T47D (cell line): ENCODE data around the gene SHISA8.
A peak's percentile ranks its signal among the peaks of the same experiment; 100 is the strongest.

ENCODE experiments used
- DNase-seq, 2 experiments: peaks; one replicate each; pipeline versions ENCODE4 v3.0.0 to v3.0.0-alpha.2; 2011 to 2012; ENCODE audit warnings: low read depth in 1 of 2, low spot score in 1 of 2
- JUND ChIP-seq: IDR thresholded peaks from 2 replicates; pipeline ENCODE4 v1.6.1; 2012; ENCODE audit warnings: low read depth
- in situ Hi-C: cut with HindIII; loops from 2 replicates; pipeline ENCODE4 v1.10.0; 2016; ENCODE audit warnings: low sequenced_read_pairs, low pct_unique_long_range_greater_than_20kb

The SHISA8 gene

DNA sequence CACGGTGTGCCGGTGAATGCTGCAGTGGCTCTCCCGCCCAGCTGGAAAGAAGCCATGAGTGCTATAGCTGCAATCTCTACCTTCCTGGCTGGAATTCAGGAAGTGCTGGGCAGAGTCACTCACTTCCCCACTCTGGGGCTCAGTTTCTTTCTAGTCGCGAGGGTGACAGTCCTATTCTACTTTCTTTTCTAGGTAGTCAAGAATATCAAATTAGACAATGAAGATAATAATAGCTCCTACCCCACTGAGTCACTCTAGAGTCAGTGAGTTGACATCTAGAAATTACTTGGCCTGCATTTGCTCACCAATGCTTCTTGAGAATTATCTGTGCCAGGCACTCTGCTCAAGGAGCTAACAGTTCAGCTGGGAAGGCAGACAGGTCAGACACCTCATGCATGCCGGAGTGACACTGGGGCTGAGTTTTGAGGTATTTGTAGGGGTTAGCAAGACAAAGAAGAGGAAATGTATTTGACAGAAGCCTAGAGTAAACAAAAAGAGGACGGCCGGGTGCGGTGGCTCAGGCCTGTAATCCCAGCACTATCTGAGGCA is 28.9 kb upstream of the SHISA8 start:
- no peak for TF ChIP-seq JUND
- in situ Hi-C loops, result no loop called here
- no peak for DNase-seq

DNA sequence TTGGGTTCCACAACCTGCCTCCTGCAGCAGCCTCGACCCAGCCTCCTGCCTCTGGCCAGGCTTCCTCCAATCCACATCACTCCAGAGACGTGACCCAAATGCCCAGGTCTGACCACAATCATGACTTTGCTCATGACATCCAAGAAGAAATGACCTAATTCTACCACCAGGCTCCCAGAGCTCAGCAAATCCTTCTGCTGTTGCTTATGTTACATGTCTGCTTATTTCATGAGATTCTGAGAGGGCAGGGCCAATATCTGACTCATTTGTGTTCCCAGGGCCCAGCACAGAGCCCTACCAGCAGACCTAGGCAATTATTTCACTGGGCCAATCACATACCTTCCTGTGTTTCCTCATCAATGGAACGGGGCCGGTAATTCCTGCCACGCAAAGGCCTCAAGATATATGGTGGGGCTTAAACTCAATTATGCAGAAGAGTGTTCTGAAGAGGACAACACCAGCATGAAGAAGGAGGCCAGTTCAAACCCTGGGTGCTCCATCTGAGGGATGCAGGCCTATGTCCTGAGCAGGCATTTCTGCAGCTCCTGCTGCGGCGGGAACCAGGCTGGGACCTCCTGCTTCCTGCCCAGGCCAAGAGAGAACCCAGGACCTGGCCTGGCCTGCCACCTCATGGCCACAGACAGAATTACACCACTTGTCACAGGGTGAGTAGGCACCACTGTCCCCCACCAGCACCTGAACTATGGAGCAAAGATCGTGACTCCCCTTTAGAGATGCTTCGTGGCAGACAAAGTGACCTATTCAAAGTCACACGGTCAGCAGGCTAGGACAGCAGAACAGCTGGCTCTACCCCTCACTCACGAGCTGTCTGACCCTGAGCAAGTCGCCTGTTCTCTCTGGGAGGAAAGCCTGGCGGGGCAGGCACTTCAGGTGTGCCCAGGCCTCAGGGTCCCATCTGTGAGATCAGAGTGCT is 26.2 kb upstream of the SHISA8 start:
- peak in 1 of 2 experiments; percentile 78 for DNase-seq
- in situ Hi-C loops, result no loop called here
- no peak for TF ChIP-seq JUND

DNA sequence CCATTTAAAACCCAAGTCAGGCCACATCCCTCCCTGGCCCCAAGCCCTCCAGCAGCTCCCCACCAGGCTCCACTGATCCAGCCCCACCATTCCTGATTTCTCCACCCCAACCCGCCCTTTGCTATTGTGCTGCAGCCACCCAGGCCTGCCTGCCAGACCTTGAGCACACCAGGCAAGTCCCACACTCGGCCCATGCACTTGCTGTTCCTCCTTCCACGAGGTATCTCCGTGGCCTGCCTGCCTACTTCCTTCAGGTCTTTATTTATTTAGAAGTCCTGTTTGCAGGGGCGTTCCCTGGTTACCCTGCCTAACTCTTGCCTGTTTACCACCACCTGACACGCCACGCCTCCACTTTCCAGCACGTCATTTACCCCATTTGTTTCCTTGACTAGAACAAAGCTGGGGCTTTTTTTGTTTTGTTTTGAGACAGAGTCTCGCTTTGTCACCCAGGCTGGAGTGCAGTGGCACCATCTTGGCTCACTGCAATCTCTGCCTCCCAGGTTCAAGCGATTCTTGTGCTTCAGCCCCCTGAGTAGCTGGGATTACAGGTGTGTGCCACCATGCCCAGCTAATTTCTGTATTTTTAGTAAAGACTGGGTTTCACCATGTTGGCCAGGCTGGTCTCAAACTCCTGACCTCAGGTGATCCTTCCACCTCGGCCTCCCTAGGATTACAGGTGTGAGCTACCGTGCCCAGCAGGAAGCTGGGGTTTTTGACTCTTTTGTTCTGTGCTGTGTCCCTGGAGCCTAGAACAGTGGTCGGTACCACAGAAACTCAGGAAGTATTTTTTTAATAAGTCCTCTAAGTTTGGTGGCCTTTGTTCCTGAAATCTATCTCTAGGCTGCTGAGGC is 25.3 kb upstream of the SHISA8 start:
- no peak for TF ChIP-seq JUND
- in situ Hi-C loops, result no loop called here
- peak in 1 of 2 experiments; percentile 78 for DNase-seq

DNA sequence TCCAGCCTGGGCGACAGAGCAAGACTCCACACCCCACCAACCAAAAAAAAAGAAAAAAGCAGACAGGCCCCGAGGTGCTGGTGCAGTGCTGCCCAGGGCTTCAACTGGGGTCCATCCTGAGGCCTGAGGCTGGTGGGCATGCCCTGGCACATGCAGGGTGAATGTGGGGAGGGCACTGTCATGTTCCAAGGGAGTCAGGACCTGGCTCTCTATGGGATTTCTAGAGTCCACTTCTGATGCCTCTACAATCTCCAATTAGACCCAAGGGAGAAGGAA is 22.0 kb upstream of the SHISA8 start:
- no peak for DNase-seq
- in situ Hi-C loops, result no loop called here
- no peak for TF ChIP-seq JUND

DNA sequence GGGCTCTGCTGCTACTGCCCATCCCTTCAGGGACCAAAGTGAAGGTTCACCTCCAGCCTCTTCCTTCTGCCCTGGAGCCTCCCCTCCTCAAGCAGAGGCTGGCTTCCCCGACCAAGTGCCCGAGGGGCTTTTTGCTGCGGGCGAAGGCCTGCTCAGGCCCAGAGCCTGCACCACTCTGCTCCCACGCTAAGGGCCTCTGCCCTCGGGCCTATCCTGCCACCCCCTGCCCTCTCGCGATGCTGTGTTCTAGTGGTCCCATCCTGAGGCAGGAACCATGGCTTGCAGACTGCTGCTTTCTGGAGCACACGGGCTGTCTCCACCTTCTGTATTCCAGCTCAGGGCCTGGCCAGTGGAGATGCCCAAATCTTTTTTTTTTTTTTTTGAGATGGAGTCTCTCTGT is 20.6 kb upstream of the SHISA8 start:
- TF ChIP-seq JUND, result no peak
- in situ Hi-C loops, result no loop called here
- DNase-seq, result no peak

DNA sequence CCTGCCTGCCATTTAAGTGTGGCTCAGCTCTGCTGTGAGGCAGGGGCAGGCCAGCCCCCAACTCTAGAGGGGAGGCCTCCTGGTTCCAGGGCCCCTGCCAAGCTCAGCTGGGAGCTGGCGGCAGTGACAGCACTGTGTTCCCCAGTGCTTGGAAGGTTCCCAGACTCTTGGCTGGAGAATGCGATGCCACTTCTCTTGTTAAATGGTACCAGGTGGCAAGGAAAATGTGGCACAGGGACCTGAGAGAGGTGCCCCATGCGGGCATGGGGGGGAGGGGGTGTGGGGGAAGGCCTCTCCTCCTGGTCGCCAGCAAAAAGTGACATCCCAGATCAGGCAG is 20.1 kb upstream of the SHISA8 start:
- in situ Hi-C loops, result no loop called here
- TF ChIP-seq JUND, result no peak
- no peak for DNase-seq

DNA sequence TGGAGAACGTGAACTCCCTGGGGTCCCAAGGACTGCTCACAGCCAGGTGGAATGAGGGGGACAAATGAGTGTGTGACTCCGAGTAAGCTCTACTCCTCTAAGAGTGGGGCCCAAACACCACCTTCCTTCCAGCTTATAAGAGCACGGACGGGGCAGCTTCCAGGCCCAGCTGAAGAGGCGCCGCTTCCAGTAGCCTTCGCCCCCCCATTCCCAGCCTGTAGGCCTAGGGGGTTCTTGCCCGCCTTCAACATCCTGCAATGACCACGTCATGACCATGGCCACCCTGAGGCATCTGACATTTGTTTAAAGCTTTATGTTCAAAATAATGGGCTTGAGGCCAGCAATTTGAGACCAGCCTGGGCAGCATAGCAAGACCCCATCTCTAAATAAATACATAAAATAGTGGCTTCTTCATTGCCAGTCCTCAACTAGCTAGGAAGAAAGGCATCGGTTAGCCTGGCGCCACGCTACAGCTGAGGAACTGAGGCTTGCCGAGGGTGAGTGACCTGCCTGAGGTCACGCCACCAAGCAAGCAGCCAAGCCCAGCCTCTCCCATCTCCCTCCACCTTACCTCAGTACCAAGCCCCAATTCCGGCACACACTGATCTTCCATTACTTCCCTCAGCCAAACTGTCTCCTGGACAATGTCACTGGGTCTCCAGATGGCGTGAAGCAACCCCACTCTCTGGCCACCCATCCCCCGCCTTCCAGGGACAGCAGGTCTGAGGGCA is 19.6 kb upstream of the SHISA8 start:
- no peak for DNase-seq
- in situ Hi-C loops, result no loop called here
- TF ChIP-seq JUND, result no peak

DNA sequence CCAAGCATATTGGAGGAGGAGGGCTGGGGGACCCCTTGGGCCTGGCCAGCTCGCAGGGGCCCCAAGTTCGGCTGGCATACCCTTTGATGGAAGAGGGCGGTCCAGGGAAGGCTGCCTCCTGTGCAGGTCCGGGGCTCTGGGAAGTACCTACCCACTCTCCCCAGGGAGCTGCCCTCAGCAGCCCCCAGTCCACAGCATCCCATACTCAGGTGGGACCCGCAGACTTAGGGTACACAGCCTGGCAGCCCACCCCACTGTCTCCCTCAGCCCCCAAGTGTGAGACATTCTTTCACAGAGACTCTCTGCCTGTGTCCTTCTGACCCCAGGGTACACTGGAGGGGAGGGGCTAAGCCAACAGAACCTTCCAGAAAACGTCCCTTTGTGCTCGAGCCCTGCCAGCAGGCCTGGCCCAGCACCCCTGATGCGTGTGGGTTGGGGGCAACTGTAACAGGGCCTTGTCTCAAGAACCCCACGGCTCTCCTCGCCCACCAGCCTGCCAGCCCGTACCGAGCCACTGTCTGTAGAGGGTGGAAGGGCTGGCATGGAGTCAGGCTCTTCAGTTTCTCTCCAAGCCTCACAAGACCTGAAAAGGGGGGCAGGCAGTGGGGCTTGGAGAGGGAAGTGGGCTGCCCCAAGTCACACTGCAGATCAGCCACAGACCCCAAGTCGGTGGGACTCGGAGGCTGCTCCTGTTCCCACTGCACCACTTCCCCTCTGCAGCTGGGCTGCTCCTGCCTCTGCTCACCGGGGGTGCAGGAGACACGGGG is 18.7 kb upstream of the SHISA8 start:
- in situ Hi-C loops, result no loop called here
- DNase-seq, result no peak
- TF ChIP-seq JUND, result no peak

DNA sequence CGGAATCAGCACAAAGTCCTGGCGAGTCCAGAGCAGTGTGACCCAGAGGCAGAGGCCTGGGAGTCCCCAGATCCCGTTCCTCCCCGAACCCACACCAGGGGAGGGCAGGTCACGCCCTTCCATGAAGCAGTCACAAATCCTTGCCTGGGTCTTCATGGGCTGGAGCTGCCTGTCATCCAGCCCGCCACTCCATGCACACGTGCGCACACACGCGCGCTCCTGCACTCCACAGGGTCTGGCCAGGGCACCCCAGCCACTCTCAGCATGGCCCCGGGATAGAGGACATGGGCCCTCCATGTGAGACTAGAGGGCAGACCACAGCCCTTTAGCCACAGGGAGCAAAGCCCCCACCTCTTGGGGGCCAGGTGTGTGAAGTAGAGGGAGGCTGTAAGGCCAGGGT is 17.5 kb upstream of the SHISA8 start:
- DNase-seq, result no peak
- no peak for TF ChIP-seq JUND

DNA sequence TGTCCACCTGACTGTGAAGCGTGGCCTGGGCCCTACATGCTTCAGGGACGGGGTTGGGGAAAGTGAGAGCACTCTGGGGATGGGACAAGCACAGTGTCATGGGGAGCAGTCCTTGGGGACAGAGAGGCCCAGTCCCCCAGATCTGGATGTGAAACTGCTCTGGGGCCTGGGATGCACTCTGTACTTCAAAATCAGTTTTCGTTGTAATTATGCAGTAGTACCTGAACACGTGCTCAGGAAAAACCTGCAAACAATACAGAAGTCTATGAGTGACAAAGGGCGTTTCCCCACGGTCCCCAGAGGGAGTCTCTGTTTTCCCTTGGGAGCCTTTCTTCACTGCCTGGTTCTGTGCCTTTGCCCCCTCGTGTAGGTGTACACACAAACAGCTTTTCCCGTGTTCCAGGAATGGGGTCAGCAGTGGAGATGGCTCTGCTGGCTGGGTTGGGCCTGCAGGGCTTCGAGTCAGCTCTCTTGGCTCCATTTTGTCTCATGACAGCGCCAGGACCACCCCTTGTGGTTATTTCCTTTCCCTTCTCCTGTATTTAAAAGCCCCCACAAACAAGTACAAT is 16.9 kb upstream of the SHISA8 start:
- no peak for TF ChIP-seq JUND
- in situ Hi-C loops, result no loop called here
- no peak for DNase-seq

More for the DNA sequence above, 17.5 kb upstream of the SHISA8 start:
- in situ Hi-C loops, result no loop called here

DNA sequence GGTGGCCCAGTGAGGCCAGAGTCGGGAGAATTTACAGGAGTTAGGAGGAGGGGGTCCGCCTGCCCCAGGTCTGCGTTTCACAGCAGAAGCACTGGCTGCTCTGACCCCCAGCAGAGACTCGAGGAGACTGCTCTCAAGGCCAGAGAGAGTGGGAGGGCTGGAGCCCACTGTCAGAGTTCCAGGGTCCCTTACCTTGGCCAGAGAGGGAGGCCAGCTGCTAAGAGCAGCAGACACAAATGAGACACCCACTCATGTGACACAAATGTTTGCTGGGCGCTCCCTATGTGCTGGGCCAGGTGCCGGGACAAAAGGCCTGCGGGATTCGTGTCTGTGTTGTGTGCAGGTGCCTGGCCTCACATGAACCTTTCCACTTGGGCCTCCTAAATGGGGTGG is 14.5 kb upstream of the SHISA8 start:
- in situ Hi-C loops, result no loop called here
- TF ChIP-seq JUND, result no peak
- no peak for DNase-seq
